Thymus (tissue), 11 donors: ENCODE results near the gene ARPP21. TPM values are rescaled to one million over a fixed set of nuclear protein-coding genes. Genes with fewer than 3 reads are reported as not detected.

Experiments
- DNase-seq, 9 donors: peaks; one replicate each; pipeline ENCODE4 v3.0.0-alpha.2; 2013; ENCODE audit warnings: low spot score in 9 of 9, low read depth in 6 of 9, missing footprints in 1 of 9
- H3K27ac ChIP-seq, 2 donors: one replicate each; pipeline ENCODE4 v1.5.1; 2013; ENCODE audit warnings: control low read depth in 1 of 2, low read depth in 1 of 2, low read length in 1 of 2, mild to moderate bottlenecking in 1 of 2, moderate library complexity in 1 of 2
- H3K27me3 ChIP-seq, 2 donors: one replicate each; pipeline ENCODE4 v1.5.1; 2013; ENCODE audit warnings: low read length in 1 of 2; ENCODE audit not compliant: control insufficient read depth in 2 of 2, insufficient read depth in 1 of 2
- H3K36me3 ChIP-seq, 2 donors: one replicate each; pipeline ENCODE4 v1.5.1; 2013; ENCODE audit warnings: low read length in 1 of 2, mild to moderate bottlenecking in 1 of 2, moderate library complexity in 1 of 2; ENCODE audit not compliant: control insufficient read depth in 2 of 2, insufficient read depth in 2 of 2
- H3K4me1 ChIP-seq, 2 donors: one replicate each; pipeline ENCODE4 v1.5.1; 2013; ENCODE audit warnings: low read length in 2 of 2; ENCODE audit not compliant: control insufficient read depth in 2 of 2, insufficient read depth in 2 of 2
- H3K4me3 ChIP-seq, 2 donors: one replicate each; pipeline ENCODE4 v1.5.1; 2013; ENCODE audit warnings: low read length in 2 of 2, control low read depth in 1 of 2, mild to moderate bottlenecking in 1 of 2
- H3K9me3 ChIP-seq, 2 donors: one replicate each; pipeline ENCODE4 v1.5.1; 2013; ENCODE audit warnings: low read length in 1 of 2, mild to moderate bottlenecking in 1 of 2; ENCODE audit not compliant: control insufficient read depth in 2 of 2, insufficient read depth in 1 of 2
- WGBS: extraction: QIAGEN DNeasy Blood & Tissue Kit; methylation state at CpG from one replicate; pipeline ENCODE4 v1.1.7; 2013; 5-methylcytosine and 5-hydroxymethylcytosine counted together
- polyA plus RNA-seq: library from polyadenylated mRNA; stranded (reverse); fragments of 200-250 nt; gene quantifications from one replicate; pipeline ENCODE4 v1.2.3, GENCODE V29; 2013
- total RNA-seq: library from RNA; stranded (reverse); fragments of 120-200 nt; gene quantifications from one replicate; pipeline ENCODE4 v1.2.4, GENCODE V29; 2013
- donor health status: healthy.

The ARPP21 gene
- total and polyA plus RNA-seq, 2 donors = 50.8 to 136 TPM

DNA sequence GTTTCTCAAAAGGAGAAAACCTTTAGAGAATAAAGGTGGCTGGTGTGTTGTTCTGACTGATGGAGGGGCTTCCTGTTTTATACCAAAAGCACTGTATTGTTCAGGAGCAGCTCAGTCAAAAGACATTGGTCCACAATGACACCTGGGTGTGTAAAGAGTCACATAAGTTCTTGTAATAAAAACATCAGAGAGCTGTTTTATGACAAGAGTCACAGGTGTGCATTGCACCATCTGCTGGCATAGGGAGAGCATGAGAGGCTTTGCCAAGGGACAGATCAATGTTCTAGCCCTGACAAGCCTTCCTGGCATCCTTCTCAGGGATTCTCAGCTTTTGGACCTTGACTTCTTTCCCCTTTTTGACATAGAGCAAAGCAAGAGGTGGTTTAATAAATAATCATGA is 20.4 kb downstream of the ARPP21 start:
- Histone ChIP-seq H3K27me3 (no peaks in the 10 kb centered on the region), H3K27ac (peak overlapping the region in 1 of 2 donors; percentile 95), H3K4me1 (peaks cover 27 to 61% of the 10 kb centered on the region in 2 donors), H3K9me3 (no peaks in the 10 kb centered on the region), H3K4me3 (peak overlapping the region in 1 of 2 donors; percentile 33), H3K36me3 (peaks cover 0 to 35% of the 10 kb centered on the region in 2 donors)
- peak in 5 of 9 donors; percentile 78 to 93 (median 83) for DNase-seq

DNA sequence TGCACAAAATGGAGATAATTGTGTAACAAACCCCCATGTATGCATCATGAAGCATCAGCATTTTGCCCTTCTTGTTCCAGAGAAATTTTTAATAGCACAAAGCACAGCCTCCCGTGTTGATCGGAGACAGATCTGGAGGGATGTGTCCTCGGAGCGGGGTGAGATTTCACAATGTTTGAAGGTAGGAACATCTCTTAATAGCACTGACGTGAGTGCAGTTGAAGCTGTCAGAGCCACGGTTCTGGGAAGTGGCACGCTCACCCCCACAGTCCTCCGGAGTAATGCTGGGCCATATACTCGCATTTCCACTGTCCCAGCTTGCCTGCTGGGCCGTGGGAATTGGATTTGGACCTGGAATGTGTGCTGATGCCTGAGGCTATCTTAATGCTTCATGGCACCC is 24.1 kb downstream of the ARPP21 start:
- H3K4me1 ChIP-seq = peaks cover 22 to 58% of the 10 kb centered on the region in 2 donors
- no peak for DNase-seq
- WGBS = 83% methylated on average over 10 of the region's 10 CpGs
- H3K9me3 ChIP-seq = no peaks in the 10 kb centered on the region
- no peaks in the 10 kb centered on the region for H3K27me3 ChIP-seq
- H3K4me3 ChIP-seq = peak overlapping the region; percentile 32 to 42
- H3K36me3 ChIP-seq = peaks cover 0 to 35% of the 10 kb centered on the region in 2 donors
- H3K27ac ChIP-seq = peak overlapping the region in 1 of 2 donors; percentile 89

DNA sequence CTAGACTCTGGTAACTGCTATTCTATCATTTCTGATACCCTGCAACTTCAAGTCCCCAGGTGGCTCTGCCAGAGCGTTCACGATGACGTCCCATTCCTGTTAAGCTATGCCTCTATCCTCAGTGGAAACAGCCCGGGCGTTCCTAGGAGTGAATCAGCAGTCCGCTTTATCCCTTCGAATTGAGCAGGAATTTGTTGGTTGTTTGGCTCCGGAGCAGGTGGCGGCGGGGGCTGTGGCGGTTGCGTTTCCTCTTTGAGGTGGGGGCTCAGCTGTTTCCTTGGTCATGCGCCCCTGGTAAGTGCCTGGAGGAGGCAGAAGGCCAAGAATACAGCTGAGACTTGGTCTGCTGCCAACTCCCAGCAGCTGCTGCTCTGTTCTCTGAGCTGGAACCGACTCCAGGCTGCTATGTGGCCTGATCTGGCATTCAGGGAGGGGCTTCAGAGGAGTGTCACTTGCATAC is 25.2 kb downstream of the ARPP21 start:
- H3K9me3 ChIP-seq = no peaks in the 10 kb centered on the region
- H3K27ac ChIP-seq = peak overlapping the region; percentile 71 to 89
- H3K4me1 ChIP-seq = peaks cover 20 to 48% of the 10 kb centered on the region in 2 donors
- no peaks in the 10 kb centered on the region for H3K27me3 ChIP-seq
- peaks cover under 1 to 34% of the 10 kb centered on the region in 2 donors for H3K36me3 ChIP-seq
- H3K4me3 ChIP-seq = peak overlapping the region; percentile 42 to 61
- 3% methylated on average over 14 of the region's 14 CpGs for WGBS
- DNase-seq = peak in 7 of 9 donors; percentile 84 to 97 (median 92)

DNA sequence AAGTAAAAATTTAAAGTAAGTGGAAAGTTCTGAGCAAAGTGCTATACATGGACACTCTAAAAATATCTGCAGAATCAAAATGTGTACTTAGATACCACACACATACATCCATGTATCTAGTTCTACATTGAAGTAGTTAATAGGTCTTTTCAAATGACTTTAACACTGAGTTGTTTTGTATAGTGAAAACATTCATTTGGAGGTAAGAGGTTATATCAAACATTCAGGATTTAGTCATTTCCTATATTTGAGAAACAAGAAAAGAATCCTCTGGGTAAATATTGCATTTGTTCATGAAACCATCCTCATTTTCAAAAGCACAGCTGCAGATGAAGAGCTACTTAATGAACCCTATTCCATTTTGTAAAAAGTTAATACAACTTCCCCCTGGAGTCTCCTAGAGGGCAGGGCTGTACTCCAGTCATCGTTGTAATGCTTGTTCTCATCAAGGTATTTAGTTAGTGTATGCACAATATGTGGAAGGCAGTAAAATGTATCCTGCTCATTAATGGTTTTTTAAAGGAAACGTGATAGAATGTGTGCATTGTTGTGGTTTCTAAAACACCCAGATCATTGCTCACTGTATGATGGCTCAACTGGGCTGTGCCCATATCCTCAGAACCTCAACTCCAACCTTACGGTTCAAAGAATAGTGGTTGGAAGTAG is 26.2 kb downstream of the ARPP21 start:
- WGBS = 8% methylated on average over 3 of the region's 3 CpGs
- DNase-seq = peak in 1 of 9 donors; percentile 50
- peak overlapping the region; percentile 22 to 89 for H3K27ac ChIP-seq
- H3K27me3 ChIP-seq = no peaks in the 10 kb centered on the region
- peaks cover 25 to 48% of the 10 kb centered on the region in 2 donors for H3K4me1 ChIP-seq
- no peaks in the 10 kb centered on the region for H3K9me3 ChIP-seq
- peak overlapping the region in 1 of 2 donors; percentile 61 for H3K4me3 ChIP-seq
- H3K36me3 ChIP-seq = peaks cover 4 to 39% of the 10 kb centered on the region in 2 donors

DNA sequence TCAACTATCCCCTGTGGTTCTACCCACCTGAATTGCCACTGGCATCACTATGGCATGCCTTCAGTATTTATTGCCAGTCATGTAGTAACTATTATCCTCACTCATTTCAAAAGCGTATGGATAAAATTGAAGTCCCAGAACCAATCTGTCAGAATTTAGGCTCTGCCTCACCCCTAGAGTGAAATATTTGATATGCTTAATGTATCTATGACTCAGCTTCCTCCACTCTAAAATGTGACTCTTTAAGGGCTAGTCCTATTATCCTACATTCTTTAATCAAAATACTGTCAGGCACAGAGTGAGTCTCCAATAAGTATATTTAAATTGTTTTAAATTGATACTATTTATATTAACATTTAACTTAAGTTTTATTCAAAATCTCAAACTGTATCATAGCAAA is 27.6 kb downstream of the ARPP21 start:
- DNase-seq = no peak
- H3K9me3 ChIP-seq = no peaks in the 10 kb centered on the region
- peaks cover 11 to 47% of the 10 kb centered on the region in 2 donors for H3K36me3 ChIP-seq
- WGBS = 91% methylated on average over 1 of the region's 1 CpG
- peak overlapping the region in 1 of 2 donors; percentile 89 for H3K27ac ChIP-seq
- H3K4me1 ChIP-seq = peaks cover 31 to 55% of the 10 kb centered on the region in 2 donors
- H3K4me3 ChIP-seq = no peak overlapping the region
- no peaks in the 10 kb centered on the region for H3K27me3 ChIP-seq

DNA sequence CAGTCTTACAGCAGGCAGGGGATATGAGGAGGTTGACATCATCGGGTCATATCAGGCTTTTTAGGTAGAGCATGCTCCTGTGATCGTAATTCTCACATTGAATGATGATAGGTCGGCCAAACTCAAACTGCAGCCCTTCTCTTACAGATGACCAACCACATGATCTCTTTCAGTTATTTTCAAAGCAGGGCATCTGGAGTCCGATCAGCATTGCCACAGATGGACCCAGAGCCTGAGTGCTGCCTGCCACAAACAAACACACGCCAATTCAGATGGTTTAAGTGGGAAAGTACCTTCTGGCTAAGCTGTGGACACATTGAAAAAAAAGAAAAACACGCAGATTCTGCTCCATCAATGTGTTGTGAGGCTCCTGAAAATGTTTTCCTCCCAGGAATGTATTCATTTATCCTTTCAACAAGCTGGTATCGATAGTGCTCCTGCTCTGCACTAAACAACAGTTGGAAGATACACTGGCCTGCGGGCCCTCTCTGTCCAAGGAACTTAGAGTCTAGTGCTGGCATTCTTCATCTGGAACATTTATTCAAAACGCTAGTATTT is 31.2 kb downstream of the ARPP21 start:
- Histone ChIP-seq H3K27ac (peak overlapping the region in 1 of 2 donors; percentile 63), H3K4me3 (no peak overlapping the region), H3K9me3 (no peaks in the 10 kb centered on the region), H3K36me3 (peaks cover 11 to 53% of the 10 kb centered on the region in 2 donors), H3K4me1 (peaks cover 32 to 44% of the 10 kb centered on the region in 2 donors), H3K27me3 (no peaks in the 10 kb centered on the region)
- DNase-seq = no peak
- 96% methylated on average over 9 of the region's 9 CpGs for WGBS

DNA sequence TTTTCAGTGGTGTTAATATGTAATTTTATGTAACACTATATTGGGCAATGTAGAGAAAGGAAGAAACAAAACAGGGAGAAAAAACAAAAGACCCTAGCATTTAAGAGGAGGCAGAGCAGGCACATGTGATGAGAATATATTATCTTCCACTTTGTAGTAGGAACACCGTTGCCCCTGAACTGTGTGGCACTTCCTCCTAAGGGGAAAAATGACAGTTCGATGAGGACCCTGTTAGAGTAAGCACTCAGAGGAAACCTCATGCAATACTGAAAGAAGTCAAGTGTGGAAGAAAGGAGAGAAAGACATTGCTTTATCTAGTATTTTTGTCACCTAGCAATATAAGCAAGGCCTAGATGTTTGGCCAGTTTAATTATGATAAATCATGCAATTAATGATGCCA is 32.2 kb downstream of the ARPP21 start:
- H3K9me3 ChIP-seq = no peaks in the 10 kb centered on the region
- H3K27me3 ChIP-seq = no peaks in the 10 kb centered on the region
- H3K4me1 ChIP-seq = peaks cover 32 to 39% of the 10 kb centered on the region in 2 donors
- H3K27ac ChIP-seq = peak overlapping the region in 1 of 2 donors; percentile 63
- WGBS = 13% methylated on average over 2 of the region's 2 CpGs
- peaks cover 11 to 54% of the 10 kb centered on the region in 2 donors for H3K36me3 ChIP-seq
- no peak overlapping the region for H3K4me3 ChIP-seq
- DNase-seq = peak in 1 of 9 donors; percentile 55

DNA sequence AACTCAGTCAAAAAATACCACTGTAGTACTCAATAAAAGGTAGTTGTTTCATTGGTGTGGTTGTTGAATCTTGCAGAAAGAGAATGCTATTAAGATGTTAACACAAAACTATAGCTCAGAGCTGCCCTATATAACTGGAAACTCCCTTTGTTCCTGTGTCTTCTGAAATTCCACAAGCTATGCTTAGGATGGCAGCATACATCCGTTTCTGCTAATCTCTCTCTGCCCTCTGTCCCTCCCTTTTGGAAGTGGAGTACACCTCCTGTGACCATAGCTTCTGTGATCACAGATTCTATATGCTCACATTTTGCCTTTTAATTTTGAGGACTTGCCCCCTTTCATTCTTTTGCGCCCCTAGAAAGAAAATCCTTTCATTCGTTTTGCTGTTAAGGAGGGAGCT is 33.7 kb downstream of the ARPP21 start:
- Histone ChIP-seq H3K4me3 (no peak overlapping the region), H3K9me3 (no peaks in the 10 kb centered on the region), H3K4me1 (peaks cover 30 to 37% of the 10 kb centered on the region in 2 donors), H3K27me3 (no peaks in the 10 kb centered on the region), H3K36me3 (peaks cover 11 to 50% of the 10 kb centered on the region in 2 donors), H3K27ac (peak overlapping the region in 1 of 2 donors; percentile 5)
- 95% methylated on average over 3 of the region's 3 CpGs for WGBS
- DNase-seq = no peak

DNA sequence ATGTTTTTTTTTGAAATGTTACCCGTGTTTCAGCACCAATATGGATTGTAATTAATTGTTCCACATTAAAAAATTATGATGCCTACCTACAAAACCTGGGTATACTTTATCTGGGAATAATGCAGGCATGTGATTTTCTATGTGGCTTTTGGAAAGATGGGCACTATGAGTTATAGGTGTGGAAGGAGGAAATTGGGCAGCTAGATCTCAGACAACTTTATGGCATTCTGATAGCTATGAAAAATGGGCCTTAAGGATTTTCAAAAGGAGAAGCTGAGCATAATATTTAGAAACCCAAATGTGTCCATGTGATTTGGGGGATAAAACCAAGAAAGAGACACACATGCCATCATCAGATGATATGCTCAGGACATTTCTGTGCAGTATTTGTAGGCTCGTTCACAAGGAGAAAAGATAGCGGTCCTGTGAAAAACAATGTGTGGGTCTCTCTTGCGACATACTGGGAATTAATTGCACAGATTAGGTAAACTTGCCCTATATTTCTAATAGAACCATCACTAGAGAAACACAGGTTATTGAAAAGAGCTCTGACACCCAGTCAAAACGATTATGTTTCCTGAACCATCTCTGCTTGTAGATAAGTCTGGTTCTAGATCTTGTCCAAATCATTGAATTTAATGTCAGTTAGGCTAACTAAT is 35.3 kb downstream of the ARPP21 start:
- no peaks in the 10 kb centered on the region for H3K27me3 ChIP-seq
- no peak for DNase-seq
- H3K9me3 ChIP-seq = no peaks in the 10 kb centered on the region
- no peak overlapping the region for H3K27ac ChIP-seq
- no peak overlapping the region for H3K4me3 ChIP-seq
- H3K4me1 ChIP-seq = peaks cover 30 to 39% of the 10 kb centered on the region in 2 donors
- WGBS = 97% methylated on average over 5 of the region's 5 CpGs
- H3K36me3 ChIP-seq = peaks cover 12 to 53% of the 10 kb centered on the region in 2 donors
